ENCODE results near the gene CSRP1.
"Not testable (repeated sequence)": the region's sequence is repeated elsewhere in the genome, so short reads cannot be mapped to it uniquely, and the experiment has no call there.

Gene CSRP1

GRCh38 chr1:201537891-201538611 lies 31.1 kb upstream of the CSRP1 start:
- in situ Hi-C loops (cut with MboI; ENCODE audit: low sequenced_read_pairs) = no loop called here

- in situ Hi-C loops (cut with MboI; ENCODE audit: low sequenced_read_pairs) = no loop called here
Observed at GRCh38 chr1:201537467-201537866, 30.5 kb upstream of the CSRP1 start.

DNA sequence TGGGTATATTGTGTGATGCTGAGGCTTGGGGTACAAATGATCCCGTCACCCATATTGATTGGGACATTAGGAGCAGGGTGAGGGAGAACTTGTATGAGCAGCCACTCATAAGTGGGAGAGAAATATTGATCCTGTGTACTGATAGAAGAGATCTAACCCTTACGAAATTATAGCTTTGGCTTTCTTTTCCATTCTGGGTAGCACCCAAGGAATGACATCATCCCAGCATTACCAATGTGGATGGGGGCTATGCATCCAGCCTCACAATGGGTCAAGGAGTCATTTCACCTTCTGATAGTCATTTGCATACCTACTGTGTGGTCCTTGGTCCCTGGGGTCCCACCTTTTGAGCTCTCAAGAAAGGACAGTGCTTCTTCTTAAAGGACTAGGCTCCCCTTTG lies 30.1 kb upstream of the CSRP1 start:
- in situ Hi-C loops (cut with MboI; ENCODE audit: low sequenced_read_pairs) = no loop called here

DNA sequence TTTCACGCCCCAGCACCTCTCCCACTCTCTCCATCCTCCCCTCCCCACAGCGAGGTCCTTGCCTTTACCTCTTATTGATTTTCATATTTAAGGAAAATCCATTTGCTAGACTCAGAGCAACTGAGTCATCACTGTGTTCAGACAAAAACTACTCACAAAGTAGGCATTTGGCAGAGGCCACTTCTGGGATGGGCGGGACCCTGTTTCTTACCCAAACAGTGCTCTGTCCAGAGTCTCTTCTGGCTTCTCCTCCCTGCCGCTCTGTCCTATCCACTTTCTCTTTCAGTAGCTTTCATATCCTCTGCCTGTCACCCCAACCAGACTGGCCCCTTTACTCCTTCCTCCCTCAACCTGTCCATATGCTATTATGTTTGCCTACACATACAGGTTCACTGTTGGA lies 29.6 kb upstream of the CSRP1 start:
- in situ Hi-C loops (cut with MboI; ENCODE audit: low sequenced_read_pairs) = no loop called here

DNA sequence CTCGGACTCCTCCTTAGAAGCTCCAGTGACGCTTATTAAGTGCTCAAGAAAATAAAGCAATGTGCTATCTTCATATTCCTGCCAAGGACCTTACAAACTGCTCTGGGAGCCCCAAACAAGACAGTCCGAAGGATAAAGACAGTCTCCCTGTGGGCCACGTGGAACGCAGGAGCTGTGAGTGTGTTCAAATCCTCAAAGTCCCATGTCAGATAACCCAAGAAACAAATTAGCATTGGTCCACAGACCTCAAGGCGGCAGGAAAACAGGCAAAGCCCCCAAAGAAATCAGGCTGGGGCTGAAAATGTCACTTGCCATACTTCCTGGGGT lies 29.0 kb upstream of the CSRP1 start:
- in situ Hi-C loops (cut with MboI; ENCODE audit: low sequenced_read_pairs) = no loop called here

- in situ Hi-C loops (cut with MboI; ENCODE audit: low sequenced_read_pairs) = no loop called here
Observed at GRCh38 chr1:201535046-201535918, 28.4 kb upstream of the CSRP1 start.

DNA sequence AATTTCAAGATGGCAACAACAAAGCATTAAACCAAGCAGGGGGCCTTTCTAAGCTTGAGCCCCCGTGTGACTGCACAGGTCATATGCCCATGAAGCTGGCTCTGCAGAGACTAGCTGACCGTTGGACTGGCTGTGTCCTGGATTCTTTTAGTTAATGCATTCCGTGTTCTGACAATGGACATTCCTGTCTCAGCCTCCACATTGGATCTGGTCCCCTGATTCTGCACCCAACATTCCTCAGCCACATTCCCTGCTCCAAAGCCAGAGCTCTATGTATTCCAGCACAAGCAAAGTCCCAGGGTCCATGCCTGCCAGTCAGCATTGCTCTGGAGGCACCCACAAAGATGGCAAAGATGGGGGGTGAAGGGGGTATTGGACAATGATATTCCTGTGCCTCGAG lies 26.9 kb upstream of the CSRP1 start:
- in situ Hi-C loops (cut with MboI; ENCODE audit: low sequenced_read_pairs) = no loop called here

DNA sequence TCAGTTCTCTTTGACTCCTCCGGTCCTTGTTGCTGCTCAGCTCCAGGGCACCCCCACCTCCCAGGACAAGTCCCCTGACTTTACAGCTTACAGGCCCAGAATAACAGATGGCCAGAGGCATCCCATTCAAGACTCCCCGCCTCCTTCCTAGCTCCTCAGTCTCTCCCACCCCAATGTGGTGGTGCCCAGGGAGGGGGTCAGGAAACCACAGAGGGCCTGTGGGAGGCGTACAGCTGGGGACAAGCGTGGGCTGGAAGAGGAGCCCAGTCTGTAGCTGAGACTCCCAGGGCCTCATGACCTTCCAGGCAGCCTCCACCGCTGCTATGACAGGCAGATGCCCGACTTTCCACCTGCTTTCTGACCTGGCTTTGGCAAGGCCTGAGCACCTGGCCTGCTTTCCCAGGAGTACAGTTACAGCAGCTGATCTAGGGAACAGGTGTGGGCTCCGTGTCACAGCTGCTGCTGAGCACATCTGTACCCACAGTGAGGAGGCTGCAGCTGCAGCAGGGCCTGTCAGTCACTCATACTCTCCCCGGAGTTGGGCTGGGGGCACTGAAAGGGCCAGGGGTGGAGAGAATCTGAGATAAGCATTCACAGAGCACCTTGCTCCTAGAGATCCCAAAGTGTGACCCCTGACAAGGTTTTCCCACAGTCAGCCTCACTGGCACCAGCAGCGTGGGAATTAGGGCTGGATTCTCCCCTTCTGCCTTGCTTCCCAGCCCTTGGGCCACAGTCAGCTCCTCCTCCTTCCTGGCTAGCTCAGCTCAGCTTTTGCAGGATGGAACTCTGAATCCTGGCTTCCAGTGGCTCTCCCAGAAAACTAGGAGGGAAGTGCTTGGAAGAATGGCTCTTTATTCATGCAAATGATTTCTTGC lies 24.9 kb upstream of the CSRP1 start:
- in situ Hi-C loops (cut with MboI; ENCODE audit: low sequenced_read_pairs) = no loop called here

DNA sequence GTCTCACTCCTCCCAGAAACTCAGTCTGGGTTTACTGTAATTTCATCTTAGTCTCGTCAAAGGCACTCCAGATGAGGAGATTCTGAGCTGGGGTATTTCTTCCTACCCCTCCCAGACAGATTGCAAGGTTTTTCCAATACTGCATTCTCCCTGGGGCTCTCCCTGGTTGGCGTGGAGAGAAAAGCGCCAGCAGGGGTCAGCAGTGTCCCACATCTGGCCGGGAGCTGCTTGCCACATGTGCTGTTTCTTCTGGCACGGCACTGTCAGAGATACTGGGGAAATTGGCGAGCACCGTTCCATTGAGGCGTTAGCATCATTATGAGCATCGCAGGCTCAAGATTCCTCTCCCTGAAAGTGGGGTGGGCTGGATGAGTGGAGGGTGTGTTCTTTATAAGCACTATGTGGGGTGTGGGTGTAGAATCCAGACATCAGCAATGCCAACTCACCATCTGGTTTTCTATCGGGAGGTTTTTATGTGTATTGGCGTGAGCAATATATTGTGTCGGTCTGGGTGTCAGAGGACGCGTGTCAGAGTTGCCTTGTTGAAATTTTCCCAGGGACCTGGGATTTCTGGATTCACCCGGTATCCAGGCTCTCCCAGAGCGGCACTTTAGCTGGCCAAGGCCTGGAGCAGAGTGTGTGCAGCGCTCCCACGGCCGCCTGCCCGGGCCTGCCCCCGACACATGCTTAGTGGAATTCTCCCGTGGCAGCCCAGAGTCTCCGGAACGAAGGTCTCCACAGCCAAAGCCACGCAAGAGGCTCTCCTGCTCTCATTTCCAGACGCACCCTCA lies 24.0 kb upstream of the CSRP1 start:
- in situ Hi-C loops (cut with MboI; ENCODE audit: low sequenced_read_pairs) = no loop called here

- in situ Hi-C loops (cut with MboI; ENCODE audit: low sequenced_read_pairs) = no loop called here
Observed at GRCh38 chr1:201528631-201529252, 21.8 kb upstream of the CSRP1 start.

DNA sequence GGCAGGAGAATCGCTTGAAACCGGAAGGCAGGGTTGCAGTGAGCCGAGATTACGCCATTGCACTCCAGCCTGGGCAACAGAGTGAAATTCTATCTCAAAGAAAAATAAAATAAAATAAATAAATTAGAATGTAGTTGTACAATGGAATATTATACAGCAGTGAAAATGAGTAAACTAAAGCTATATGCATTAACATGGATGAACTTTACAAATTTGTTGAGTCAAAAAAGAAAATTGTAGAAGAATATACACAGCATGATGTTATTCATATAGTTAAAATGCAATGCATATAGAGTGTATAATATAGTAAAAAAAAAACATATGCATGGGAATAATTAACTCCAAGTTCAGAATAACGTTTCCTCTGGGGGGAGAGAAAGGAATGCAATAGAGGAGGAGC lies 21.0 kb upstream of the CSRP1 start:
- in situ Hi-C loops (cut with MboI; ENCODE audit: low sequenced_read_pairs) = no loop called here

- in situ Hi-C loops (cut with MboI; ENCODE audit: low sequenced_read_pairs) = no loop called here
Observed at GRCh38 chr1:201525193-201525778, 18.4 kb upstream of the CSRP1 start.

- in situ Hi-C loops (cut with MboI; ENCODE audit: low sequenced_read_pairs) = not testable (repeated sequence)
Observed at GRCh38 chr1:201520046-201520575, 13.2 kb upstream of the CSRP1 start.

- in situ Hi-C loops (cut with MboI; ENCODE audit: low sequenced_read_pairs) = no loop called here
Observed at GRCh38 chr1:201518071-201518470, 11.1 kb upstream of the CSRP1 start.

DNA sequence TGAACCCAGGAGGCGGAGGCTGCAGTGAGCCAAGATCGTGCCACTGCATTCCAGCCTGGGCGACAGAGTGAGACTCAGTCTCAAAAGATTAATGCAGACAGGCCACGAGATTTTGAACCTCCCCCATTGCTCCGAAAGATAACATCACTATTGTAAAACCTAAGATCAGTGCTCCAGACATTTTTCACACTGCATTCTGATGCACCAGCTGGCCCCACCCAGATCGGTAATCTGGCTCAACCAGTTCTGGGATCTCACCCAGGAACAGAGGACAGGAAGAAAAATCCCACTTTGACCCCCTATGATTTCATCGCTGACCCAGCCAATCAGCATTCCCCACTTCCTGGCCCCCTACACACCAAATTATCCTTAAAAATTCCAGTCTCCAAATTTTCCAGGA lies 10.7 kb upstream of the CSRP1 start:
- in situ Hi-C loops (cut with MboI; ENCODE audit: low sequenced_read_pairs) = no loop called here

- in situ Hi-C loops (cut with MboI; ENCODE audit: low sequenced_read_pairs) = no loop called here
Observed at GRCh38 chr1:201516511-201517127, 9.7 kb upstream of the CSRP1 start.

DNA sequence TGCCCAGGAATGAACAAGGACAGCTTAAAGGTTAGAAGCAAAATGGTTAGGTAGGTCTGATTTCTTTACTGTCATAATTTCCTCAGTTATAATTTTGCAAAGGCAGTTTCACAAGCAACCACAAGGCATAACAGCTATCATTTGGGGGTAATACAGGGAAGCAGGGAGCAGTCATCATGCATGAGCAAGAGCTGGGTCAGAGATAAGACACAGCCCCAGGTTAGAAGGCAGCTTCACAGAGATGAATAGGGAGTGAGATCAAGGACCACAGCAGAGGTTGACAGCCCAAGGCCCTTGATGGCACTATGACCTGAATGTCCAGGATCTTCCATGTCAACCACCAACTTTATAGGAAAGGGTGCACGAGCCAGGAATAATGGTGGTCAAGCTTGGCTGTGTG lies 9.0 kb upstream of the CSRP1 start:
- in situ Hi-C loops (cut with MboI; ENCODE audit: low sequenced_read_pairs) = no loop called here

DNA sequence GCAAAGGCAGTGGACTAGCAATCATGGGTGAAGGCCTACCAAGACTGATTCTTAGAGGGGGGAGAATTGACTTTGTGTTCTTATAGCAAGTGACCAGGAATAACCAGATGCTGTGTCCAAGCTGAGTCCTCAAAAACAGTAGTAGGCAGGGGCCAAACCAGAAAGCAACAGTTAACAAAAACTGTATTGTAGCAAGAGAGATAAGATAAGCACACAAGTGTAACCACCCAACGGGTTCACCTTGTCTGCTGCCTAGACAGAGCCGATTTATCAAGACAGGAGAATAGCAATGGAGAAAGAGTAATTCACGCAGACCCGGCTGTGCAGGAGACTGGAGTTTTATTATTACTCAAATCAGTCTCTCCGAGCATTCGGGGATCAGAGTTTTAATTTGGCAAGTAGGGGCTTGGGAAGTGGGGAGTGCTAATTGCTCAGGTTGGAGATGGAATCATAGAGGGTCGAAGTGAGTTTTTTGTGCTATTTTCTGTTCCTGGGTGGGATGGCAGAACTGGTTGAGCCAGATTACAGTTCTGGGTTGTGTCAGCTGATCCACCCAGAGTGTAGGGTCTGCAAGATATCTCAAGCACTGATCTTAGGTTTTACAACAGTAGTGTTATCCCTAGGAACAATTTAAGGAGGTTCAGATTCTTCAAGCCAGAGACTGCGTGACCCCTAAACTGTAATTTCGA lies 8.3 kb upstream of the CSRP1 start:
- in situ Hi-C loops (cut with MboI; ENCODE audit: low sequenced_read_pairs) = no loop called here

DNA sequence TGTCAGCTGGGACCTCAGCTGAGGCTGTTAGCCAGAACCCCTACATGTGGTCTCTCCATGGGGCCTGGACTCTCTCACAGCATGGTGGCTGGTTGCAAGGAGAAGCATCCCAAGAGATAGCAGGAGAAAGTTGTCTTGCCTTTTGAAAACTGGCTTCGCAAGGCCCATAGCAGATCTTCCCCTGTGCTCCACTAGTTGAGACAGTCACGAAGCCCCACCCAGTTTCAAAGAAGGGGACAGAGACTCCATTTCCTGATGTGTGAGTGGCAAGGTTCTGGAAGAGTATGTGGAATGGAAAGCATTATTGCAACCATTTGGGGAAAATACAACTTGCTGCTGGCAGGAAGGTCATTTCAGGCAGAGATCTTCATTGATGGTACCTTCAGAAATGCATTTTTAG lies 7.5 kb upstream of the CSRP1 start:
- in situ Hi-C loops (cut with MboI; ENCODE audit: low sequenced_read_pairs) = no loop called here
